Keratinocyte (primary cell): ENCODE measurements around the gene DIAPH1. TPM values are rescaled to one million over a fixed set of nuclear protein-coding genes. Genes with fewer than 3 reads are reported as not detected.

Experiments
- DNase-seq: peaks from one replicate; pipeline ENCODE4 v3.0.0-alpha.2; 2011; ENCODE audit warnings: low read depth, missing footprints, low spot score
- FAIRE-seq: peaks from 2 replicates; lab custom pipeline; 2011; peaks lifted over from hg19 to GRCh38; lab: Jason Lieb, UNC
- H2AFZ ChIP-seq: 2 replicates; pipeline ENCODE4 v1.6.0; 2012; ENCODE audit warnings: low read length, control low read depth, inconsistent platforms; ENCODE audit not compliant: control insufficient read depth
- H3K27ac ChIP-seq: 2 replicates; pipeline ENCODE4 v1.5.1; 2011; ENCODE audit warnings: low read length; ENCODE audit not compliant: control insufficient read depth, insufficient read depth
- H3K27me3 ChIP-seq: 3 replicates; pipeline ENCODE4 v1.6.0; 2011; ENCODE audit warnings: low read length; ENCODE audit not compliant: control insufficient read depth, insufficient read depth; ENCODE audit errors: extremely low read depth
- H3K36me3 ChIP-seq, 2 experiments: 2 replicates in 1 of 2; 3 replicates in 1 of 2; pipeline ENCODE4 v1.5.1; 2011; ENCODE audit warnings: low read length in 2 of 2, mild to moderate bottlenecking in 1 of 2; ENCODE audit not compliant: control insufficient read depth in 2 of 2, insufficient read depth in 2 of 2; ENCODE audit errors: extremely low read depth in 1 of 2
- H3K4me1 ChIP-seq: 3 replicates; pipeline ENCODE4 v1.5.1; 2011; ENCODE audit warnings: low read length; ENCODE audit not compliant: control insufficient read depth, insufficient read depth; ENCODE audit errors: extremely low read depth
- H3K4me2 ChIP-seq: 3 replicates; pipeline ENCODE4 v1.6.0; 2011; ENCODE audit warnings: low read depth, low read length; ENCODE audit not compliant: control insufficient read depth, insufficient read depth; ENCODE audit errors: extremely low read depth
- H3K4me3 ChIP-seq, 3 experiments: fragments of 200-600 bp in 1 of 3; sonication (generic) in 1 of 3; 2 replicates in 2 of 3; 3 replicates in 1 of 3; pipeline ENCODE4 v1.5.1; 2011 to 2016; ENCODE audit warnings: low read length in 3 of 3, mild to moderate bottlenecking in 3 of 3, control low read depth in 2 of 3, inconsistent platforms in 1 of 3, low read depth in 1 of 3, mixed read lengths in 1 of 3, mixed run types in 1 of 3, moderate library complexity in 1 of 3; ENCODE audit not compliant: control insufficient read depth in 2 of 3, insufficient read depth in 2 of 3; ENCODE audit errors: extremely low read depth in 1 of 3
- H3K79me2 ChIP-seq: 2 replicates; pipeline ENCODE4 v1.6.0; 2012; ENCODE audit warnings: low read length; ENCODE audit not compliant: control insufficient read depth, insufficient read depth
- H3K9ac ChIP-seq: 3 replicates; pipeline ENCODE4 v1.6.0; 2011; ENCODE audit warnings: low read length; ENCODE audit not compliant: control insufficient read depth, insufficient read depth; ENCODE audit errors: extremely low read depth
- H3K9me1 ChIP-seq: 3 replicates; pipeline ENCODE4 v1.6.0; 2011; ENCODE audit warnings: low read length; ENCODE audit not compliant: control insufficient read depth, insufficient read depth; ENCODE audit errors: extremely low read depth
- H3K9me3 ChIP-seq: 2 replicates; pipeline ENCODE4 v1.5.1; 2012; ENCODE audit warnings: low read depth, low read length; ENCODE audit not compliant: control insufficient read depth
- H4K20me1 ChIP-seq: 3 replicates; pipeline ENCODE4 v1.6.0; 2011; ENCODE audit warnings: low read length; ENCODE audit not compliant: control insufficient read depth, insufficient read depth; ENCODE audit errors: extremely low read depth
- EZH2 ChIP-seq: IDR thresholded peaks from one replicate; pipeline ENCODE4 v1.6.1; 2012; ENCODE audit warnings: inconsistent platforms, mild to moderate bottlenecking, low read length, moderate library complexity
- dilution Hi-C: fragments of 300-500 bp; cut with MboI; formaldehyde crosslinking; loops from one replicate; pipeline ENCODE4 v1.7.0; 2020; ENCODE audit warnings: low sequenced_read_pairs; ENCODE audit not compliant: extremely low pct_ligation_motif_present
- polyA plus RNA-seq, 5 experiments: library from polyadenylated mRNA; depleted of rRNA in 3 of 5; stranded (reverse) in 3 of 5; stranded (forward) in 1 of 5; unstranded in 1 of 5; fragments of >200 nt; gene quantifications; 1 replicate in 1 of 5; 2 replicates in 3 of 5; 3 replicates in 1 of 5; pipeline versions ENCODE4 v1.2.1 to v1.2.3, GENCODE V29; 2011 to 2012; ENCODE audit warnings: missing spikeins in 2 of 5, low read depth in 1 of 5, low replicate concordance in 1 of 5
- TF ChIP-seq, protein P1 (sequence below), 3 experiments: IDR thresholded peaks in 1 of 3; conservative IDR thresholded peaks in 1 of 3; optimal IDR thresholded peaks in 1 of 3; 2 replicates in 2 of 3; 3 replicates in 1 of 3; pipeline versions ENCODE3 to v1.5.1; 2011; ENCODE audit warnings: low read length in 3 of 3, mild to moderate bottlenecking in 3 of 3, moderate library complexity in 2 of 3, control low read depth in 1 of 3, inconsistent platforms in 1 of 3; ENCODE audit not compliant: insufficient read depth in 2 of 3; ENCODE audit errors: extremely low read depth in 1 of 3

The DIAPH1 gene
- polyA plus RNA-seq, 1 donor (not counting 4 experiments of a cell fraction or from before 2014, with no cell fraction given) = 72.0 TPM

GRCh38 chr5:141508798-141509611 is 109.8 kb downstream of the DIAPH1 start:
- H3K79me2 ChIP-seq = no peaks in the 10 kb centered on the region
- dilution Hi-C loops = no loop called here
- H2AFZ ChIP-seq = no peak overlapping the region
- FAIRE-seq (peak; percentile 41), DNase-seq (no peak)
- TF ChIP-seq, protein P1, sequence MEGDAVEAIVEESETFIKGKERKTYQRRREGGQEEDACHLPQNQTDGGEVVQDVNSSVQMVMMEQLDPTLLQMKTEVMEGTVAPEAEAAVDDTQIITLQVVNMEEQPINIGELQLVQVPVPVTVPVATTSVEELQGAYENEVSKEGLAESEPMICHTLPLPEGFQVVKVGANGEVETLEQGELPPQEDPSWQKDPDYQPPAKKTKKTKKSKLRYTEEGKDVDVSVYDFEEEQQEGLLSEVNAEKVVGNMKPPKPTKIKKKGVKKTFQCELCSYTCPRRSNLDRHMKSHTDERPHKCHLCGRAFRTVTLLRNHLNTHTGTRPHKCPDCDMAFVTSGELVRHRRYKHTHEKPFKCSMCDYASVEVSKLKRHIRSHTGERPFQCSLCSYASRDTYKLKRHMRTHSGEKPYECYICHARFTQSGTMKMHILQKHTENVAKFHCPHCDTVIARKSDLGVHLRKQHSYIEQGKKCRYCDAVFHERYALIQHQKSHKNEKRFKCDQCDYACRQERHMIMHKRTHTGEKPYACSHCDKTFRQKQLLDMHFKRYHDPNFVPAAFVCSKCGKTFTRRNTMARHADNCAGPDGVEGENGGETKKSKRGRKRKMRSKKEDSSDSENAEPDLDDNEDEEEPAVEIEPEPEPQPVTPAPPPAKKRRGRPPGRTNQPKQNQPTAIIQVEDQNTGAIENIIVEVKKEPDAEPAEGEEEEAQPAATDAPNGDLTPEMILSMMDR (optimal IDR thresholded peaks at IDR 0.05 in 1 of 3, IDR thresholded peaks at IDR 0.05 in 1 of 3, conservative IDR thresholded peaks at IDR 0.05 in 1 of 3; ENCODE audit: extremely low read depth in 1 of 3, insufficient read depth in 2 of 3, low read length in 3 of 3) = no peak
- no peak for TF ChIP-seq EZH2
- no peak overlapping the region for H3K9ac ChIP-seq
- peaks cover 0 to 17% of the 10 kb centered on the region in 2 experiments for H3K36me3 ChIP-seq
- no peaks in the 10 kb centered on the region for H4K20me1 ChIP-seq
- peak overlapping the region; percentile 36 for H3K27ac ChIP-seq
- peak overlapping the region; percentile 27 for H3K4me2 ChIP-seq
- no peak overlapping the region for H3K4me3 ChIP-seq
- no peaks in the 10 kb centered on the region for H3K9me3 ChIP-seq
- peaks cover 28% of the 10 kb centered on the region for H3K4me1 ChIP-seq
- no peaks in the 10 kb centered on the region for H3K9me1 ChIP-seq
- H3K27me3 ChIP-seq = no peaks in the 10 kb centered on the region

GRCh38 chr5:141508440-141508797 is 110.4 kb downstream of the DIAPH1 start:
- Histone ChIP-seq H3K4me1 (peaks cover 22% of the 10 kb centered on the region), H3K4me3 (no peak overlapping the region), H3K27me3 (no peaks in the 10 kb centered on the region), H3K9ac (no peak overlapping the region), H3K79me2 (no peaks in the 10 kb centered on the region), H3K9me3 (no peaks in the 10 kb centered on the region), H4K20me1 (no peaks in the 10 kb centered on the region), H3K9me1 (no peaks in the 10 kb centered on the region), H2AFZ (no peak overlapping the region), H3K4me2 (no peak overlapping the region), H3K27ac (no peak overlapping the region), H3K36me3 (peaks cover 0 to 19% of the 10 kb centered on the region in 2 experiments)
- no peak for FAIRE-seq
- TF ChIP-seq EZH2 = no peak
- TF ChIP-seq, protein P1 (optimal IDR thresholded peaks at IDR 0.05 in 1 of 3, IDR thresholded peaks at IDR 0.05 in 1 of 3, conservative IDR thresholded peaks at IDR 0.05 in 1 of 3; ENCODE audit: extremely low read depth in 1 of 3, insufficient read depth in 2 of 3, low read length in 3 of 3) = no peak
- dilution Hi-C loops = no loop called here
- DNase-seq = no peak
